CD4-positive, alpha-beta T cell (primary cell): ENCODE data around the gene KCNK17. TPM values are rescaled to one million over a fixed set of nuclear protein-coding genes. Genes with fewer than 3 reads are reported as not detected.

Experiments
- ATAC-seq: fragments of 200-7000 bp; cut with Tn5 transposase; one replicate; pipeline ENCODE4 v1.10.0; 2022; ENCODE audit warnings: mild to moderate bottlenecking; ENCODE audit not compliant: poor library complexity
- CTCF ChIA-PET: fragments of 350-600 bp; sonication (Branson Sonifier 250); formaldehyde crosslinking; loops from one replicate; lab custom pipeline; 2021; ENCODE audit warnings: antibody characterized with exemption, inconsistent platforms; lab: Charles Lee
- POLR2A ChIA-PET: fragments of 350-600 bp; sonication (Branson Sonifier 250); formaldehyde crosslinking; loops from one replicate; lab custom pipeline; 2021; ENCODE audit warnings: antibody characterized with exemption, inconsistent platforms; lab: Charles Lee
- DNase-seq, 14 experiments: peaks; one replicate each; pipeline ENCODE4 v3.0.0-alpha.2; 2013 to 2020; ENCODE audit warnings: mixed read lengths in 2 of 14
- H3K27ac ChIP-seq, 2 donors: one replicate each; pipeline versions ENCODE4 v1.5.1 to v1.7.0; 2013; ENCODE audit warnings: low read length in 2 of 2, low read depth in 1 of 2, mild to moderate bottlenecking in 1 of 2
- H3K27me3 ChIP-seq, 2 experiments: 1 replicate in 1 of 2; 2 replicates in 1 of 2; pipeline versions ENCODE4 v1.6.1 to v1.7.0; 2013; ENCODE audit warnings: low read length in 2 of 2, control low read depth in 1 of 2, mild to moderate bottlenecking in 1 of 2, moderate library complexity in 1 of 2; ENCODE audit not compliant: insufficient read depth in 2 of 2, control insufficient read depth in 1 of 2
- H3K36me3 ChIP-seq: one replicate; pipeline ENCODE4 v1.6.1; 2013; ENCODE audit warnings: low read length, control low read depth; ENCODE audit not compliant: insufficient read depth
- H3K4me1 ChIP-seq: one replicate; pipeline ENCODE4 v1.6.1; 2013; ENCODE audit warnings: low read length, control low read depth; ENCODE audit not compliant: insufficient read depth
- H3K4me3 ChIP-seq: one replicate; pipeline ENCODE4 v1.5.1; 2013; ENCODE audit warnings: mild to moderate bottlenecking, low read length, moderate library complexity
- H3K9me3 ChIP-seq, 2 experiments: 1 replicate in 1 of 2; 2 replicates in 1 of 2; pipeline versions ENCODE4 v1.6.1 to v1.7.0; 2013; ENCODE audit warnings: low read length in 2 of 2, mild to moderate bottlenecking in 2 of 2, control low read depth in 1 of 2, moderate library complexity in 1 of 2; ENCODE audit not compliant: control insufficient read depth in 1 of 2, insufficient read depth in 1 of 2
- H3K27ac Mint-ChIP-seq: one replicate; pipeline ENCODE4 v1.8.0; 2020; ENCODE audit warnings: mixed read lengths
- H3K27me3 Mint-ChIP-seq: one replicate; pipeline ENCODE4 v1.8.0; 2021; ENCODE audit warnings: mixed read lengths
- H3K36me3 Mint-ChIP-seq: one replicate; pipeline ENCODE4 v1.8.0; 2021; ENCODE audit warnings: low read depth, mixed read lengths
- H3K4me1 Mint-ChIP-seq: one replicate; pipeline ENCODE4 v1.8.0; 2021; ENCODE audit warnings: low read depth, mixed read lengths
- H3K4me3 Mint-ChIP-seq: one replicate; pipeline ENCODE4 v1.8.0; 2020; ENCODE audit warnings: mild to moderate bottlenecking, mixed read lengths
- H3K9me3 Mint-ChIP-seq: one replicate; pipeline ENCODE4 v1.8.0; 2020; ENCODE audit warnings: mixed read lengths
- CTCF ChIP-seq: fragments of 200-600 bp; IDR thresholded peaks from one replicate; pipeline ENCODE4 v1.8.0; 2022; ENCODE audit warnings: antibody characterized with exemption, mild to moderate bottlenecking
- intact Hi-C, 2 experiments: fragments of 100-400 bp; cut with DNase I in 1 of 2; cut with micrococcal nuclease in 1 of 2; formaldehyde crosslinking; loops; one replicate each; pipeline versions ENCODE4 v1.15.1 to v1.9.0; 2023 to 2025; cut with DNase I, micrococcal nuclease
- polyA plus RNA-seq, 2 donors: library from polyadenylated mRNA; unstranded; fragments of 120-200 nt; gene quantifications; one replicate each; pipeline ENCODE4 v1.2.1, GENCODE V29; 2013
- total RNA-seq, 174 experiments: library from RNA in 2 of 174; stranded (reverse) in 2 of 174; gene quantifications; one replicate each; pipeline ENCODE4 v1.2.3 and lab custom pipeline; 2021 to 2026

KCNK17 gene
- total RNA-seq, result not detected
- polyA plus RNA-seq (2013, experiment 1 of 2), result 0.33 TPM
- 0.15 TPM for polyA plus RNA-seq (2013, experiment 2 of 2)
- 0 to 2.9 (median 0.05) reads per million in 172 experiments for total RNA-seq (lab: John Stamatoyannopoulos, UW)

GRCh38 chr6:39314273-39314795, at the start of gene KCNK17:
Gene KCNK17 (minus strand): TSS chr6:39314419. CDS start chr6:39314320, 99 bp downstream.
- peak within 1 kb of the TSS; percentile 20 for H3K4me3 ChIP-seq
- no peak within 1 kb of the TSS for H3K4me3 Mint-ChIP-seq

DNA sequence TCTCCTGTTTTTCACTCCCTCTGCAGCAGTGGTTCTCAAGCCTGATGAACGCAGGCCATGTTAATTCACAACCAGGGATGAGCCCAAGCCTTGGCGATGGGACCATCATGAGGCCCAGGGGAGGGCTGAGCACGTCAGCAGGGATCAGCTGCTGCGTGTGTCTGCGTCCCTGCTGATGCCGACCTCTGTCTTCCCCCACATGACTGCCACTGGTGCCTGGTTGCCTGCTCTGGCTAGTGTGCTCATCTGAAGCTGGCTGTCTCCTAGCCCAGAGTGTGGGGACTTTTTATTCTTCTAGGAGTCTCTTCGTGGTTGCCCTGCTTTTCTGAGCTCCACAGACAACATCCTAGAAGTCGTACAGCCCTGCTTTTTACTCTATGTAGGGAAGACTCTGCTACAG, 49.1 kb upstream of the KCNK17 start:
- Mint-ChIP-seq H3K4me3 (no peak overlapping the region), H3K4me1 (peaks cover 4% of the 10 kb centered on the region), H3K27me3 (peaks cover 9% of the 10 kb centered on the region), H3K9me3 (no peaks in the 10 kb centered on the region), H3K27ac (no peak overlapping the region), H3K36me3 (no peaks in the 10 kb centered on the region)
- ChIA-PET POLR2A (interaction anchor here (0.6 kb wide), 1 partner anchor 32 kb away, joined by 3 read pairs; no protein-coding TSS in a partner anchor), CTCF (no interaction called here)
- Histone ChIP-seq H3K36me3 (no peaks in the 10 kb centered on the region), H3K27me3 (no peaks in the 10 kb centered on the region), H3K9me3 (no peaks in the 10 kb centered on the region), H3K4me3 (no peak overlapping the region), H3K4me1 (peaks cover 7% of the 10 kb centered on the region), H3K27ac (no peak overlapping the region)
- TF ChIP-seq CTCF, result no peak
- intact Hi-C loops, result loop anchor here (5.0 kb wide), 3 partner anchors 944 to 1664 kb away; no protein-coding TSS in a partner anchor
- DNase-seq (no peak), ATAC-seq (no peak)

More at GRCh38 chr6:39314273-39314795, at the start of gene KCNK17:
- Mint-ChIP-seq H3K9me3 (no peaks in the 10 kb centered on the region), H3K27me3 (peaks cover 65% of the 10 kb centered on the region), H3K36me3 (no peaks in the 10 kb centered on the region), H3K4me1 (no peaks in the 10 kb centered on the region), H3K27ac (no peak within 1 kb of the TSS)
- no peak within 1 kb of the TSS for H3K27ac ChIP-seq
- ATAC-seq (no peak), DNase-seq (no peak)
- H3K27me3 ChIP-seq, result peaks cover 39 to 51% of the 10 kb centered on the region in 2 experiments
- CTCF ChIA-PET, result no interaction called here
- no peaks in the 10 kb centered on the region for H3K36me3 ChIP-seq
- TF ChIP-seq CTCF, result no peak
- H3K9me3 ChIP-seq, result no peaks in the 10 kb centered on the region
- intact Hi-C loops, result no loop called here
- POLR2A ChIA-PET, result no interaction called here
- peaks cover 10% of the 10 kb centered on the region for H3K4me1 ChIP-seq

DNA sequence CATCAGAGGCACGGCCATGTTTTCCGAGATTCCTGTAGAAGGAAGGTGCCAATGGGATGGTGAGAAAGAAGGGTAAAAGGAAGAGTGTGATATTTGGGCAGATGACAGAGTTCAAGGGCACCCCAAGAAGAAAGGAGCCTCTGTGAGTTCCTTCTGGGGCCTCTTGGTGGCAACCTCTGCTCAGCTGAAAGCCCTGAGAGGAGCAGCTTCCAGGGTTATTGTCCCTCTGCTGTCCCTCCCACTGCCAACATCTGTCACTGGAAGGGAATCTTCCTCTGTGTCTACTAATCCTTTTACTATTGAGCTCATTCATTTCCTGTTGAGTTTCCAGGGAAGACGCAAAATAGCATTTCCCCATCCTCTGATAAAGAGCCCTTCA, 48.3 kb upstream of the KCNK17 start:
- intact Hi-C loops, result loop anchor here (5.0 kb wide), 3 partner anchors 945 to 1665 kb away; no protein-coding TSS in a partner anchor
- H3K4me1 ChIP-seq, result peaks cover 7% of the 10 kb centered on the region
- no peaks in the 10 kb centered on the region for H3K36me3 ChIP-seq
- ATAC-seq (no peak), DNase-seq (no peak)
- Mint-ChIP-seq H3K4me3 (no peak overlapping the region), H3K4me1 (peaks cover 4% of the 10 kb centered on the region), H3K36me3 (no peaks in the 10 kb centered on the region), H3K9me3 (no peaks in the 10 kb centered on the region), H3K27me3 (peaks cover 12% of the 10 kb centered on the region), H3K27ac (no peak overlapping the region)
- no peak overlapping the region for H3K27ac ChIP-seq
- TF ChIP-seq CTCF, result no peak
- POLR2A ChIA-PET, result no interaction called here
- no peaks in the 10 kb centered on the region for H3K27me3 ChIP-seq
- no peaks in the 10 kb centered on the region for H3K9me3 ChIP-seq
- CTCF ChIA-PET, result interaction anchor here (1.2 to 1.3 kb wide), 2 partner anchors 13 to 1666 kb away, joined by 3 read pairs; no protein-coding TSS in a partner anchor
- no peak overlapping the region for H3K4me3 ChIP-seq
